Lower leg skin (tissue), 4 donors: Measurements from ENCODE around the gene TVP23A. TPM values are rescaled to one million over a fixed set of nuclear protein-coding genes. Genes with fewer than 3 reads are reported as not detected.

Experiments
- DNase-seq, 2 donors: peaks; one replicate each; pipeline ENCODE4 v3.0.0-alpha.2; 2019; ENCODE audit warnings: low spot score in 2 of 2
- H3K4me3 ChIP-seq: fragments of 200-600 bp; sonication (generic); 2 replicates; pipeline ENCODE4 v1.5.1; 2017; ENCODE audit warnings: mild to moderate bottlenecking, low read depth; ENCODE audit not compliant: poor library complexity, severe bottlenecking
- CTCF ChIP-seq, 3 donors: fragments of 450-650 bp; IDR thresholded peaks; one replicate each; pipeline ENCODE4 v1.5.1; 2016; ENCODE audit warnings: antibody characterized with exemption in 3 of 3, mild to moderate bottlenecking in 3 of 3, moderate library complexity in 2 of 3
- POLR2A ChIP-seq, 2 donors: fragments of 450-650 bp; IDR thresholded peaks; one replicate each; pipeline ENCODE4 v1.6.1; 2016 to 2017; ENCODE audit warnings: antibody characterized with exemption in 2 of 2, mild to moderate bottlenecking in 1 of 2, moderate library complexity in 1 of 2
- WGBS, 2 donors: methylation state at CpG; one replicate each; pipeline ENCODE4 v1.1.5; 2018; 5-methylcytosine and 5-hydroxymethylcytosine counted together
- intact Hi-C: fragments of 100-400 bp; cut with DNase I; formaldehyde crosslinking; loops from one replicate; pipeline ENCODE4 v1.15.0; 2023; ENCODE audit warnings: low total_unique reads
- total RNA-seq, 4 donors: library from RNA; depleted of rRNA; stranded (reverse); fragments of >200 nt; gene quantifications; one replicate each; pipeline ENCODE4 v1.1.0, GENCODE V29; 2016

Gene TVP23A
- total RNA-seq, 4 donors from 2014 or later, result 0.19 TPM; not detected in 2

- no peak for DNase-seq
- intact Hi-C loops, result no loop called here
- no peak overlapping the region for H3K4me3 ChIP-seq
- no peak for TF ChIP-seq CTCF (IDR thresholded peaks at IDR 0.05)
- TF ChIP-seq POLR2A (IDR thresholded peaks at IDR 0.05), result no peak
- WGBS, 2 donors, result 78 to 79% methylated on average over 4 of the region's 4 CpGs
These were observed 5.5 kb downstream of the TVP23A start for GRCh38 chr16:10813099-10813455.

GRCh38 chr16:10812312-10813098 is 6.1 kb downstream of the TVP23A start:
- WGBS, 2 donors, result 42 to 45% methylated on average over 6 of the region's 6 CpGs
- TF ChIP-seq CTCF (IDR thresholded peaks at IDR 0.05) (no peak), POLR2A (IDR thresholded peaks at IDR 0.05) (no peak)
- intact Hi-C loops, result no loop called here

GRCh38 chr16:10809706-10810105 is 8.9 kb downstream of the TVP23A start:
- intact Hi-C loops, result no loop called here
- WGBS, 2 donors, result 90 to 92% methylated on average over 3 of the region's 3 CpGs
- no peak for DNase-seq
- no peak overlapping the region for H3K4me3 ChIP-seq
- no peak for TF ChIP-seq POLR2A (IDR thresholded peaks at IDR 0.05)
- no peak for TF ChIP-seq CTCF (IDR thresholded peaks at IDR 0.05)

More at GRCh38 chr16:10812312-10813098, 6.1 kb downstream of the TVP23A start:
- no peak for DNase-seq
- H3K4me3 ChIP-seq, result no peak overlapping the region

GRCh38 chr16:10808850-10809249 is 9.7 kb downstream of the TVP23A start:
- DNase-seq, result no peak
- WGBS, 2 donors, result 80 to 85% methylated on average over 3 of the region's 3 CpGs
- H3K4me3 ChIP-seq, result no peak overlapping the region
- intact Hi-C loops, result no loop called here
- TF ChIP-seq CTCF (IDR thresholded peaks at IDR 0.05) (no peak), POLR2A (IDR thresholded peaks at IDR 0.05) (no peak)

GRCh38 chr16:10808218-10808617 is 10.4 kb downstream of the TVP23A start:
- WGBS, 2 donors, result 84% methylated on average over 3 of the region's 3 CpGs
- intact Hi-C loops, result no loop called here
- no peak for DNase-seq
- no peak overlapping the region for H3K4me3 ChIP-seq
- TF ChIP-seq POLR2A (IDR thresholded peaks at IDR 0.05) (no peak), CTCF (IDR thresholded peaks at IDR 0.05) (no peak)

- DNase-seq, result no peak
- intact Hi-C loops, result no loop called here
- TF ChIP-seq CTCF (IDR thresholded peaks at IDR 0.05), result no peak
- TF ChIP-seq POLR2A (IDR thresholded peaks at IDR 0.05), result no peak
- no peak overlapping the region for H3K4me3 ChIP-seq
- 84% methylated on average over 6 of the region's 6 CpGs for WGBS, 2 donors
These were observed 11.9 kb downstream of the TVP23A start for GRCh38 chr16:10806698-10807097.
